Mononuclear cell (primary cell): ENCODE results near the gene POTEJ. TPM values are rescaled to one million over a fixed set of nuclear protein-coding genes. Genes with fewer than 3 reads are reported as not detected.
"Not testable (repeated sequence)": the region's sequence is repeated elsewhere in the genome, so short reads cannot be mapped to it uniquely, and the experiment has no call there.

Experiments used
- H3K27me3 ChIP-seq: 2 replicates; pipeline ENCODE4 v1.6.0; 2011; ENCODE audit warnings: low read length, control low read depth; ENCODE audit not compliant: insufficient read depth
- H3K4me1 ChIP-seq: 2 replicates; pipeline ENCODE4 v1.5.1; 2011; ENCODE audit warnings: mild to moderate bottlenecking, low read length, control low read depth; ENCODE audit not compliant: insufficient read depth
- H3K4me3 ChIP-seq: 2 replicates; pipeline ENCODE4 v1.5.1; 2011; ENCODE audit warnings: mild to moderate bottlenecking, low read length, moderate library complexity
- H3K9me3 ChIP-seq: 2 replicates; pipeline ENCODE4 v1.5.1; 2011; ENCODE audit warnings: low read depth, mild to moderate bottlenecking, control low read depth, low read length
- total RNA-seq: library from RNA; depleted of rRNA; stranded (reverse); fragments of >200 nt; gene quantifications from one replicate; pipeline ENCODE4 v1.2.3, GENCODE V29; 2012

POTEJ gene
- total RNA-seq, 1 donor: not detected

GRCh38 chr2:130665596-130665995 is 54.4 kb downstream of the POTEJ start:
- H3K9me3 ChIP-seq, H3K4me1 ChIP-seq, H3K4me3 ChIP-seq, H3K27me3 ChIP-seq: not testable (repeated sequence)

GRCh38 chr2:130667516-130667915 is 56.3 kb downstream of the POTEJ start:
- H3K27me3 ChIP-seq, H3K4me3 ChIP-seq, H3K9me3 ChIP-seq, H3K4me1 ChIP-seq: not testable (repeated sequence)

- not testable (repeated sequence) for H3K27me3 ChIP-seq, H3K9me3 ChIP-seq, H3K4me3 ChIP-seq, H3K4me1 ChIP-seq
These were observed 58.9 kb downstream of the POTEJ start for GRCh38 chr2:130670026-130670745.

GRCh38 chr2:130692041-130692770 is 81.0 kb downstream of the POTEJ start:
- H3K4me3 ChIP-seq, H3K27me3 ChIP-seq, H3K4me1 ChIP-seq, H3K9me3 ChIP-seq: not testable (repeated sequence)

GRCh38 chr2:130693474-130693873 is 82.2 kb downstream of the POTEJ start:
- not testable (repeated sequence) for H3K4me3 ChIP-seq, H3K4me1 ChIP-seq, H3K27me3 ChIP-seq

GRCh38 chr2:130703250-130703649 is 92.0 kb downstream of the POTEJ start:
- not testable (repeated sequence) for H3K27me3 ChIP-seq, H3K4me3 ChIP-seq, H3K4me1 ChIP-seq, H3K9me3 ChIP-seq

More at GRCh38 chr2:130693474-130693873, 82.2 kb downstream of the POTEJ start:
- H3K9me3 ChIP-seq: not testable (repeated sequence)

Other genes with a start within 250 kb of the POTEJ start
- under 0.01 TPM for gene POTEI, start 102.1 kb upstream of the POTEJ start, total RNA-seq
- not detected for gene CFC1B, start 90.2 kb upstream of the POTEJ start, total RNA-seq
- gene CFC1, start 11.9 kb upstream of the POTEJ start, total RNA-seq: not detected
- not detected for gene GPR148, start 117.6 kb downstream of the POTEJ start, total RNA-seq
- gene AMER3, start 144.1 kb downstream of the POTEJ start, total RNA-seq: not detected
- 1.5 TPM for gene ARHGEF4, start 225.5 kb downstream of the POTEJ start, total RNA-seq